Ovary (tissue), 3 donors: ENCODE data around the gene STK39.

Source experiments
- EP300 ChIP-seq: sonication (generic); formaldehyde crosslinking; IDR thresholded peaks from one replicate; pipeline ENCODE4 v1.6.1; 2017; ENCODE audit warnings: antibody characterized with exemption
- POLR2A ChIP-seq: fragments of 450-650 bp; IDR thresholded peaks from one replicate; pipeline ENCODE4 v1.6.1; 2017; ENCODE audit warnings: antibody characterized with exemption, mild to moderate bottlenecking, moderate library complexity
- TF ChIP-seq, protein P1 (sequence below), 3 donors: fragments of 450-650 bp in 2 of 3; fragments of 200-600 bp in 1 of 3; IDR thresholded peaks; one replicate each; pipeline versions ENCODE4 v1.5.1 to v1.8.0; 2016 to 2022; ENCODE audit warnings: antibody characterized with exemption in 3 of 3, mild to moderate bottlenecking in 1 of 3
- donor health status: DM: no; HTN: no; CAD: no.

DNA sequence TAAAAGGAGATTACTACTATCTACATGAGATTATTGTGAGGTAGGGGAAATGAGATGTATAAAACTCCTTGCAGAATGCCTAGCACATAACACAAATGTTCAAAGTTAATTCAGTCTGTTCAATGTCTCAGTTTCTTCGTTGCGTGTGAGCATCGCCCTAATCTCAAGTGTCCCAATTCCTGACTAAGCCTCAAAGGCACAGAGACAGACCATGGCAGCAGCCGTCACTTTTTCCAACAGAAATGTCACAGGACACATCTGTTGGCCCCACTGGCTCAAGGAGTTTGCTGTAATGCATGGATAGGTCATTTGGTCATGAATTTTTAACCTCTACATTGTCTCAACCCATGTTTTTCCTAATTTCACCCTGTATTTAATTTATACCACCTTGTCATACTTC is 75.3 kb downstream of the STK39 start:
- no peak for TF ChIP-seq EP300
- no peak for TF ChIP-seq POLR2A
- TF ChIP-seq, protein P1, sequence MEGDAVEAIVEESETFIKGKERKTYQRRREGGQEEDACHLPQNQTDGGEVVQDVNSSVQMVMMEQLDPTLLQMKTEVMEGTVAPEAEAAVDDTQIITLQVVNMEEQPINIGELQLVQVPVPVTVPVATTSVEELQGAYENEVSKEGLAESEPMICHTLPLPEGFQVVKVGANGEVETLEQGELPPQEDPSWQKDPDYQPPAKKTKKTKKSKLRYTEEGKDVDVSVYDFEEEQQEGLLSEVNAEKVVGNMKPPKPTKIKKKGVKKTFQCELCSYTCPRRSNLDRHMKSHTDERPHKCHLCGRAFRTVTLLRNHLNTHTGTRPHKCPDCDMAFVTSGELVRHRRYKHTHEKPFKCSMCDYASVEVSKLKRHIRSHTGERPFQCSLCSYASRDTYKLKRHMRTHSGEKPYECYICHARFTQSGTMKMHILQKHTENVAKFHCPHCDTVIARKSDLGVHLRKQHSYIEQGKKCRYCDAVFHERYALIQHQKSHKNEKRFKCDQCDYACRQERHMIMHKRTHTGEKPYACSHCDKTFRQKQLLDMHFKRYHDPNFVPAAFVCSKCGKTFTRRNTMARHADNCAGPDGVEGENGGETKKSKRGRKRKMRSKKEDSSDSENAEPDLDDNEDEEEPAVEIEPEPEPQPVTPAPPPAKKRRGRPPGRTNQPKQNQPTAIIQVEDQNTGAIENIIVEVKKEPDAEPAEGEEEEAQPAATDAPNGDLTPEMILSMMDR (IDR thresholded peaks at IDR 0.05) = no peak
